HepG2 (cell line): Measurements from ENCODE around the gene DTD2.

Experiments
- CAMTA2 ChIP-seq: sonication (generic); formaldehyde crosslinking; IDR thresholded peaks from 2 replicates; pipeline ENCODE4 v1.4.0; 2020; ENCODE audit warnings: mild to moderate bottlenecking, missing genetic modification reagents, borderline replicate concordance
- EP300 ChIP-seq, 3 experiments: sonication (generic) in 1 of 3; formaldehyde crosslinking in 1 of 3; IDR thresholded peaks; 2 replicates each; pipeline versions ENCODE4 v1.5.1 to v1.6.1; 2011 to 2020; ENCODE audit warnings: low read depth in 2 of 3, low read length in 2 of 3, borderline replicate concordance in 1 of 3, improper control_type of control experiment in 1 of 3, mild to moderate bottlenecking in 1 of 3, missing genetic modification reagents in 1 of 3, moderate library complexity in 1 of 3
- EZH2 ChIP-seq: conservative IDR thresholded peaks from 2 replicates; pipeline ENCODE4 v1.6.1; 2012; ENCODE audit warnings: mild to moderate bottlenecking, low read depth, low read length, moderate library complexity
- MAX ChIP-seq: IDR thresholded peaks from 2 replicates; pipeline ENCODE4 v1.6.1; 2012; ENCODE audit warnings: inconsistent platforms

GRCh38 chr14:31445703-31446102 is 11.6 kb downstream of the DTD2 start:
- no peak for TF ChIP-seq EZH2
- no peak for TF ChIP-seq MAX
- TF ChIP-seq CAMTA2 (CRISPR knock-in tag) = no peak
- no peak for TF ChIP-seq EP300 (IDR thresholded peaks at IDR 0.05; ENCODE audit: low read depth in 2 of 2, low read length in 2 of 2)
- TF ChIP-seq EP300 (CRISPR knock-in tag; IDR thresholded peaks at IDR 0.05; ENCODE audit: borderline replicate concordance) = no peak
